ENCODE results near the gene FANK1.

FANK1 gene

DNA sequence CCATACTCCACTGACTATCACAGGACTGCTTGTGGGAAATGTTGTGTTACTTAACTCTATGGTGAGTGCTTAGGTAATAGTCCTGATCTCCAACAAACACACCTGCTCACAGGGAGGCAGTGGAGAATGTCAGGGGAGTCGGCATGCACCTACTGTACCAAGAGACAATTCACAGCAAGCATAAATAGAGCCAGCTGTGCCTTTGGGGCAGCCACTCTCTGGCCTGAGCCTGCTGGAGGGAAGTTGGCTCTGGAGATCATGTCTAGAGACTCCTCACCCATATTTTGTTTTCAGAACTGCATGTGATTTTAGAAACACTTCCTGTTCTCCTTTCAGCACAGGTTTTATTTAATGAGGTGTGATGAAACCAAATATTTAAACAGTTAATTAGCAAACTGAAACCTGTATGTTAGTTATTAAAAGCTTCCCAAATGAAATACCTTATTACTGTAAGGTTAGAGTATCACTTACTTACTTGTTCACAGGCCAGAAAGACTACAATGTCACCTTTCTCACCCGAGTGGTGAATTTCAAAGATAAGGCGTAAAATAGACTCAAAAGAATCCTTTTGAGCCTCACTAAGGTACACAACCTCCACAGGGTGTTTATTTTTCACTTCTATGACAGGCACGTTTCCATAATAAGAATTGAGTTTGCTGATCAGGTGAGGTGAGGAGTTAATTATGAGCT, 37.1 kb upstream of the FANK1 start:
- H2AFZ ChIP-seq (ENCODE audit: insufficient read depth, low read length, poor library complexity) = no peak overlapping the region
- H3K14ac ChIP-seq (ENCODE audit: low read length) = no peak overlapping the region
- H3K4me3 ChIP-seq (ENCODE audit: low read depth, low read length) = no peak overlapping the region
- H4K91ac ChIP-seq (ENCODE audit: low read depth, low read length) = no peak overlapping the region
- H2BK120ac ChIP-seq (ENCODE audit: insufficient read depth, low read length, poor library complexity) = no peak overlapping the region
- H3K4ac ChIP-seq (ENCODE audit: low read depth, low read length) = no peak overlapping the region
- H3K79me2 ChIP-seq (ENCODE audit: control insufficient read depth, insufficient read depth, low read length, poor library complexity) = no peaks in the 10 kb centered on the region
- no peak overlapping the region for H2BK12ac ChIP-seq (ENCODE audit: low read length)
- no peak overlapping the region for H3K27ac ChIP-seq (ENCODE audit: low read depth, low read length)
- H3K4me1 ChIP-seq (ENCODE audit: control insufficient read depth in 1 of 2, insufficient read depth in 2 of 2, low read length in 2 of 2) = peaks cover 2% of the 10 kb centered on the region in 2 experiments
- no peak overlapping the region for H2BK5ac ChIP-seq (ENCODE audit: low read depth, low read length, poor library complexity)
- no peaks in the 10 kb centered on the region for H3K79me1 ChIP-seq (ENCODE audit: low read length)
- no CpG with 5 or more reads among the region's 4 CpGs for WGBS (ENCODE audit: extremely low coverage, insufficient coverage, insufficient read length)
- no peak overlapping the region for H4K8ac ChIP-seq (ENCODE audit: low read depth, low read length)
- H3K27me3 ChIP-seq (ENCODE audit: insufficient read depth, low read length) = no peaks in the 10 kb centered on the region
- H3K23ac ChIP-seq (ENCODE audit: low read length) = no peak overlapping the region
- DNase-seq = no peak
- no peak overlapping the region for H3K18ac ChIP-seq (ENCODE audit: low read length)
- H4K12ac ChIP-seq (ENCODE audit: low read depth, low read length) = no peak overlapping the region
- peaks cover 10 to 16% of the 10 kb centered on the region in 2 experiments for H3K36me3 ChIP-seq (ENCODE audit: control insufficient read depth in 1 of 2, insufficient read depth in 2 of 2, low read length in 2 of 2)
- H3K9ac ChIP-seq (ENCODE audit: low read length) = no peak overlapping the region
- H2AK5ac ChIP-seq (ENCODE audit: low read length) = no peak overlapping the region
- H3K4me2 ChIP-seq (ENCODE audit: low read length) = no peak overlapping the region
- no peaks in the 10 kb centered on the region for H3K9me3 ChIP-seq (ENCODE audit: insufficient read depth, low read depth, low read length)

DNA sequence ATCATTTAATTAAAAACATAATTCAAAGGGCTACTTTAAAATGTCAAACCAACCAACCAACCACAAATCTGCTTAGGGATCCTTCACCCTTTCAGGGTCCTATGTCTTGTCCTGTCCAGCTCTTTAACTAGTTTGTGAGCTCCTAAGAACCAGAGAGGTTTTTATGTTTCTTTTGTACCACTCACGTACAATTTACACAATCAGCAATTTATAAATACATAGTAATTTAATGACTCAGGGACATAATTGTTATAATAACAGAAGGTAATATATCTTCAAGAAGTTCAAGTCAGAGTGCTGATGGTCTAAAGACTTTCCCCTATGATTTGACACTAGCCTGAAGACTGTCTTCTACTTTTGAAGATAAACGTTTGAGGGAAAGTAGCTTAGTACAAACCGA, 31.2 kb upstream of the FANK1 start:
- Histone ChIP-seq H3K4ac (ENCODE audit: low read depth, low read length) (no peak overlapping the region), H3K4me2 (ENCODE audit: low read length) (no peak overlapping the region), H3K36me3 (ENCODE audit: control insufficient read depth in 1 of 2, insufficient read depth in 2 of 2, low read length in 2 of 2) (peaks cover 21 to 23% of the 10 kb centered on the region in 2 experiments), H3K9ac (ENCODE audit: low read length) (no peak overlapping the region), H4K8ac (ENCODE audit: low read depth, low read length) (no peak overlapping the region), H3K27me3 (ENCODE audit: insufficient read depth, low read length) (no peaks in the 10 kb centered on the region), H3K79me1 (ENCODE audit: low read length) (no peaks in the 10 kb centered on the region), H3K79me2 (ENCODE audit: control insufficient read depth, insufficient read depth, low read length, poor library complexity) (no peaks in the 10 kb centered on the region), H3K14ac (ENCODE audit: low read length) (no peak overlapping the region), H4K12ac (ENCODE audit: low read depth, low read length) (no peak overlapping the region), H4K91ac (ENCODE audit: low read depth, low read length) (no peak overlapping the region), H3K4me3 (ENCODE audit: low read depth, low read length) (no peak overlapping the region), H3K9me3 (ENCODE audit: insufficient read depth, low read depth, low read length) (no peaks in the 10 kb centered on the region), H3K23ac (ENCODE audit: low read length) (no peak overlapping the region), H2BK5ac (ENCODE audit: low read depth, low read length, poor library complexity) (no peak overlapping the region), H2BK12ac (ENCODE audit: low read length) (no peak overlapping the region), H2BK120ac (ENCODE audit: insufficient read depth, low read length, poor library complexity) (no peak overlapping the region), H3K4me1 (ENCODE audit: control insufficient read depth in 1 of 2, insufficient read depth in 2 of 2, low read length in 2 of 2) (no peaks in the 10 kb centered on the region), H3K27ac (ENCODE audit: low read depth, low read length) (no peak overlapping the region), H2AFZ (ENCODE audit: insufficient read depth, low read length, poor library complexity) (no peak overlapping the region), H2AK5ac (ENCODE audit: low read length) (no peak overlapping the region), H3K18ac (ENCODE audit: low read length) (no peak overlapping the region)
- no peak for DNase-seq
- WGBS (ENCODE audit: extremely low coverage, insufficient coverage, insufficient read length) = no CpG with 5 or more reads among the region's 3 CpGs

DNA sequence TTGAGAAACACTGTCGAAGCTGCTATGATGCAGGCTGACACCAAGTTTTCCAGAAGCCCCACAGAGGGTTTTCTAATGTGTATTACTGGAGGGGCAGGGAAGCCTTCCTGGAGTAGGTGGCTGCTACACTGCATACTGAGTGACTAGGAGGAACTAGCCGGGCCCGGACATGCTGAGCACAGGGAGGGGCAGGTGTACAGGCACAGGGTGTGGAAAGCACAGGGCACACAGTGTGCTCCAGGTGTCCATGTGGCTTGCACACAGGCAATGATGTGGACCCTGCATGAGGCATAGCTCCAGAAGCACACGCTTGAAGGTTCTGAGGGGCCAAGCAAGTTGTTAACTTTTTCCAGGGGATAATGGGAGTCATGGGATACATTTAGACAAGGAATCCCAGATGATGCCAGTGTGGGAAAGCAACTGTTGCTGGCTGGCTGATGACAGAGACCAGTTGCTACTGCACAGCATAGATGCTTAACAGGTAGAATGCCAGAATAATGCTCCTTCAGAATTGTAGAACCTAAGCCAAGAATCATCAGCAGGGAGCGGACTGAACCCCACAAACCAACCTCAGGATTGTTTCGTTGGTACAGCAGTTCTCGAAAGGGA, 29.8 kb upstream of the FANK1 start:
- Histone ChIP-seq H3K9ac (ENCODE audit: low read length) (no peak overlapping the region), H3K4me1 (ENCODE audit: control insufficient read depth in 1 of 2, insufficient read depth in 2 of 2, low read length in 2 of 2) (no peaks in the 10 kb centered on the region), H2AFZ (ENCODE audit: insufficient read depth, low read length, poor library complexity) (no peak overlapping the region), H3K79me2 (ENCODE audit: control insufficient read depth, insufficient read depth, low read length, poor library complexity) (no peaks in the 10 kb centered on the region), H3K23ac (ENCODE audit: low read length) (no peak overlapping the region), H2BK5ac (ENCODE audit: low read depth, low read length, poor library complexity) (no peak overlapping the region), H4K12ac (ENCODE audit: low read depth, low read length) (no peak overlapping the region), H2BK120ac (ENCODE audit: insufficient read depth, low read length, poor library complexity) (no peak overlapping the region), H4K8ac (ENCODE audit: low read depth, low read length) (no peak overlapping the region), H3K27me3 (ENCODE audit: insufficient read depth, low read length) (no peaks in the 10 kb centered on the region), H3K4me3 (ENCODE audit: low read depth, low read length) (no peak overlapping the region), H3K27ac (ENCODE audit: low read depth, low read length) (no peak overlapping the region), H4K91ac (ENCODE audit: low read depth, low read length) (no peak overlapping the region), H3K18ac (ENCODE audit: low read length) (no peak overlapping the region), H3K79me1 (ENCODE audit: low read length) (no peaks in the 10 kb centered on the region), H3K14ac (ENCODE audit: low read length) (no peak overlapping the region), H3K4ac (ENCODE audit: low read depth, low read length) (no peak overlapping the region), H2BK12ac (ENCODE audit: low read length) (no peak overlapping the region), H3K4me2 (ENCODE audit: low read length) (no peak overlapping the region), H2AK5ac (ENCODE audit: low read length) (no peak overlapping the region), H3K9me3 (ENCODE audit: insufficient read depth, low read depth, low read length) (no peaks in the 10 kb centered on the region), H3K36me3 (ENCODE audit: control insufficient read depth in 1 of 2, insufficient read depth in 2 of 2, low read length in 2 of 2) (peaks cover 20 to 21% of the 10 kb centered on the region in 2 experiments)
- WGBS (ENCODE audit: extremely low coverage, insufficient coverage, insufficient read length) = no CpG with 5 or more reads among the region's 7 CpGs
- no peak for DNase-seq

DNA sequence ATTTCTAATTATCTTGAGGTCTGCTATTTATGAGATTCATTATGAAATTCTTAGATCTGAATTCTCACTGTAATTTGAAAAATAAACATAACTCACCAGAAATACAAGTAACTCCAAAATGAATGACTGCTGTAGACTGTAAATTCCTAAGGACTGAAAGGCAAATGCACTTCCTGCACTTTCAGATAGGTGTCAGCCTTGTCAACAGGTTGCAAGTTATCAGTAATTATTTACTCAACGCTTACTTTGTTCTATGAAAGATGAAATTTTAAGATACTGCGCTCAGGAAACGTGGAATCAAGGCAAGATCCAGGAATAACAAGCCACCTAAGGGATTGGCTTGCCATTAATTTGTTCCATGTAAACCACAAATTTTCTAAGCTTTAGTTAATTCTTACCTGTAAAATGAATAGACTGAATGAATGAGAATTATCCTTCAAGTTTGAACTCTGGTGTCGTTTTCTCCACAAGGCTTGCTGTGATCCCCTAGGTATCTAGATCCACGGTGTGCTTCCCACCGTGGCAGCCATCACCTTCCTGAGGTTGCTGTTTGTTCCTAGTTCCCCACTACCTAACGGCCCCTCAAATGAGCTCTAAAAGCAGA, 27.9 kb upstream of the FANK1 start:
- Histone ChIP-seq H2BK12ac (ENCODE audit: low read length) (no peak overlapping the region), H3K4me2 (ENCODE audit: low read length) (no peak overlapping the region), H4K8ac (ENCODE audit: low read depth, low read length) (no peak overlapping the region), H2AK5ac (ENCODE audit: low read length) (no peak overlapping the region), H3K18ac (ENCODE audit: low read length) (no peak overlapping the region), H3K27ac (ENCODE audit: low read depth, low read length) (no peak overlapping the region), H3K4ac (ENCODE audit: low read depth, low read length) (no peak overlapping the region), H3K14ac (ENCODE audit: low read length) (no peak overlapping the region), H4K12ac (ENCODE audit: low read depth, low read length) (no peak overlapping the region), H3K79me2 (ENCODE audit: control insufficient read depth, insufficient read depth, low read length, poor library complexity) (no peaks in the 10 kb centered on the region), H2BK5ac (ENCODE audit: low read depth, low read length, poor library complexity) (no peak overlapping the region), H3K4me3 (ENCODE audit: low read depth, low read length) (no peak overlapping the region), H3K36me3 (ENCODE audit: control insufficient read depth in 1 of 2, insufficient read depth in 2 of 2, low read length in 2 of 2) (peaks cover 24% of the 10 kb centered on the region in 2 experiments), H2AFZ (ENCODE audit: insufficient read depth, low read length, poor library complexity) (no peak overlapping the region), H3K27me3 (ENCODE audit: insufficient read depth, low read length) (no peaks in the 10 kb centered on the region), H2BK120ac (ENCODE audit: insufficient read depth, low read length, poor library complexity) (no peak overlapping the region), H3K23ac (ENCODE audit: low read length) (no peak overlapping the region), H3K9me3 (ENCODE audit: insufficient read depth, low read depth, low read length) (no peaks in the 10 kb centered on the region), H3K9ac (ENCODE audit: low read length) (no peak overlapping the region), H3K4me1 (ENCODE audit: control insufficient read depth in 1 of 2, insufficient read depth in 2 of 2, low read length in 2 of 2) (no peaks in the 10 kb centered on the region), H3K79me1 (ENCODE audit: low read length) (no peaks in the 10 kb centered on the region), H4K91ac (ENCODE audit: low read depth, low read length) (no peak overlapping the region)
- no CpG with 5 or more reads among the region's 7 CpGs for WGBS (ENCODE audit: extremely low coverage, insufficient coverage, insufficient read length)
- peak; percentile 50 to 85 for DNase-seq

All from trophoblast cell (in vitro differentiated cells and primary cell).